ENCODE results near the gene EXO1.

- no peak for TF ChIP-seq ZBTB21 (CRISPR knock-in tag; IDR thresholded peaks at IDR 0.05; ENCODE audit: borderline replicate concordance)
- TF ChIP-seq, protein P1, sequence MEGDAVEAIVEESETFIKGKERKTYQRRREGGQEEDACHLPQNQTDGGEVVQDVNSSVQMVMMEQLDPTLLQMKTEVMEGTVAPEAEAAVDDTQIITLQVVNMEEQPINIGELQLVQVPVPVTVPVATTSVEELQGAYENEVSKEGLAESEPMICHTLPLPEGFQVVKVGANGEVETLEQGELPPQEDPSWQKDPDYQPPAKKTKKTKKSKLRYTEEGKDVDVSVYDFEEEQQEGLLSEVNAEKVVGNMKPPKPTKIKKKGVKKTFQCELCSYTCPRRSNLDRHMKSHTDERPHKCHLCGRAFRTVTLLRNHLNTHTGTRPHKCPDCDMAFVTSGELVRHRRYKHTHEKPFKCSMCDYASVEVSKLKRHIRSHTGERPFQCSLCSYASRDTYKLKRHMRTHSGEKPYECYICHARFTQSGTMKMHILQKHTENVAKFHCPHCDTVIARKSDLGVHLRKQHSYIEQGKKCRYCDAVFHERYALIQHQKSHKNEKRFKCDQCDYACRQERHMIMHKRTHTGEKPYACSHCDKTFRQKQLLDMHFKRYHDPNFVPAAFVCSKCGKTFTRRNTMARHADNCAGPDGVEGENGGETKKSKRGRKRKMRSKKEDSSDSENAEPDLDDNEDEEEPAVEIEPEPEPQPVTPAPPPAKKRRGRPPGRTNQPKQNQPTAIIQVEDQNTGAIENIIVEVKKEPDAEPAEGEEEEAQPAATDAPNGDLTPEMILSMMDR (IDR thresholded peaks at IDR 0.05): no peak
- TF ChIP-seq JAZF1 (CRISPR knock-in tag; IDR thresholded peaks at IDR 0.05): no peak
- no peak for TF ChIP-seq ATF1 (CRISPR knock-in tag; IDR thresholded peaks at IDR 0.05)
- no peak for TF ChIP-seq CREB1 (CRISPR knock-in tag; IDR thresholded peaks at IDR 0.05)
- TF ChIP-seq, protein P2, sequence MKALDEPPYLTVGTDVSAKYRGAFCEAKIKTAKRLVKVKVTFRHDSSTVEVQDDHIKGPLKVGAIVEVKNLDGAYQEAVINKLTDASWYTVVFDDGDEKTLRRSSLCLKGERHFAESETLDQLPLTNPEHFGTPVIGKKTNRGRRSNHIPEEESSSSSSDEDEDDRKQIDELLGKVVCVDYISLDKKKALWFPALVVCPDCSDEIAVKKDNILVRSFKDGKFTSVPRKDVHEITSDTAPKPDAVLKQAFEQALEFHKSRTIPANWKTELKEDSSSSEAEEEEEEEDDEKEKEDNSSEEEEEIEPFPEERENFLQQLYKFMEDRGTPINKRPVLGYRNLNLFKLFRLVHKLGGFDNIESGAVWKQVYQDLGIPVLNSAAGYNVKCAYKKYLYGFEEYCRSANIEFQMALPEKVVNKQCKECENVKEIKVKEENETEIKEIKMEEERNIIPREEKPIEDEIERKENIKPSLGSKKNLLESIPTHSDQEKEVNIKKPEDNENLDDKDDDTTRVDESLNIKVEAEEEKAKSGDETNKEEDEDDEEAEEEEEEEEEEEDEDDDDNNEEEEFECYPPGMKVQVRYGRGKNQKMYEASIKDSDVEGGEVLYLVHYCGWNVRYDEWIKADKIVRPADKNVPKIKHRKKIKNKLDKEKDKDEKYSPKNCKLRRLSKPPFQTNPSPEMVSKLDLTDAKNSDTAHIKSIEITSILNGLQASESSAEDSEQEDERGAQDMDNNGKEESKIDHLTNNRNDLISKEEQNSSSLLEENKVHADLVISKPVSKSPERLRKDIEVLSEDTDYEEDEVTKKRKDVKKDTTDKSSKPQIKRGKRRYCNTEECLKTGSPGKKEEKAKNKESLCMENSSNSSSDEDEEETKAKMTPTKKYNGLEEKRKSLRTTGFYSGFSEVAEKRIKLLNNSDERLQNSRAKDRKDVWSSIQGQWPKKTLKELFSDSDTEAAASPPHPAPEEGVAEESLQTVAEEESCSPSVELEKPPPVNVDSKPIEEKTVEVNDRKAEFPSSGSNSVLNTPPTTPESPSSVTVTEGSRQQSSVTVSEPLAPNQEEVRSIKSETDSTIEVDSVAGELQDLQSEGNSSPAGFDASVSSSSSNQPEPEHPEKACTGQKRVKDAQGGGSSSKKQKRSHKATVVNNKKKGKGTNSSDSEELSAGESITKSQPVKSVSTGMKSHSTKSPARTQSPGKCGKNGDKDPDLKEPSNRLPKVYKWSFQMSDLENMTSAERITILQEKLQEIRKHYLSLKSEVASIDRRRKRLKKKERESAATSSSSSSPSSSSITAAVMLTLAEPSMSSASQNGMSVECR (CRISPR knock-in tag; IDR thresholded peaks at IDR 0.05; ENCODE audit: borderline replicate concordance): peak; percentile 51; the same call in 1 of the 2 replicates
- peak; percentile 95 for TF ChIP-seq CREM (CRISPR knock-in tag; IDR thresholded peaks at IDR 0.05)
- no peak for TF ChIP-seq HMGA2 (CRISPR knock-in tag; IDR thresholded peaks at IDR 0.05)
- TF ChIP-seq, protein P3, sequence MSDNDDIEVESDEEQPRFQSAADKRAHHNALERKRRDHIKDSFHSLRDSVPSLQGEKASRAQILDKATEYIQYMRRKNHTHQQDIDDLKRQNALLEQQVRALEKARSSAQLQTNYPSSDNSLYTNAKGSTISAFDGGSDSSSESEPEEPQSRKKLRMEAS (CRISPR knock-in tag; IDR thresholded peaks at IDR 0.05): peak; percentile 69; the same call in 1 of the 2 replicates
- no peak for TF ChIP-seq ZNF263 (CRISPR knock-in tag; IDR thresholded peaks at IDR 0.05; ENCODE audit: low read depth)
- TF ChIP-seq, protein P4, sequence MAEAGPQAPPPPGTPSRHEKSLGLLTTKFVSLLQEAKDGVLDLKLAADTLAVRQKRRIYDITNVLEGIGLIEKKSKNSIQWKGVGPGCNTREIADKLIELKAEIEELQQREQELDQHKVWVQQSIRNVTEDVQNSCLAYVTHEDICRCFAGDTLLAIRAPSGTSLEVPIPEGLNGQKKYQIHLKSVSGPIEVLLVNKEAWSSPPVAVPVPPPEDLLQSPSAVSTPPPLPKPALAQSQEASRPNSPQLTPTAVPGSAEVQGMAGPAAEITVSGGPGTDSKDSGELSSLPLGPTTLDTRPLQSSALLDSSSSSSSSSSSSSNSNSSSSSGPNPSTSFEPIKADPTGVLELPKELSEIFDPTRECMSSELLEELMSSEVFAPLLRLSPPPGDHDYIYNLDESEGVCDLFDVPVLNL (CRISPR knock-in tag; IDR thresholded peaks at IDR 0.05; ENCODE audit: borderline replicate concordance, low read depth): peak; percentile 98
- TF ChIP-seq SP1 (CRISPR knock-in tag; conservative IDR thresholded peaks at IDR 0.05): peak; percentile 93
These were observed at the start of gene EXO1 for GRCh38 chr1:241847796-241848685.
